Measurements from ENCODE around the gene MED13L. TPM values are rescaled to one million over a fixed set of nuclear protein-coding genes. Genes with fewer than 3 reads are reported as not detected.

MED13L gene
- total and polyA plus RNA-seq, 2 donors (not counting 3 experiments of a cell fraction or from before 2014, with no cell fraction given) = 27.4 to 93.6 TPM

GRCh38 chr12:116143909-116144308 is 133.6 kb downstream of the MED13L start:
- H3K4me3 ChIP-seq (replicated peaks in 1 of 3; ENCODE audit: insufficient read depth in 1 of 3, low read depth in 1 of 3, low read length in 3 of 3) = peak overlapping the region in 1 of 3 experiments; percentile 18
- POLR2A ChIA-PET = interaction anchor here (0.9 kb wide), 1 partner anchor 52 kb away, joined by 3 read pairs; no protein-coding TSS in a partner anchor
- peak overlapping the region; percentile 84 for H3K4me2 ChIP-seq (ENCODE audit: insufficient read depth, low read length)
- H4K20me1 ChIP-seq (replicated peaks; ENCODE audit: control insufficient read depth, extremely low read depth, insufficient read depth, low read length) = peaks cover 4% of the 10 kb centered on the region
- H3K27me3 ChIP-seq (ENCODE audit: control insufficient read depth in 2 of 2, insufficient read depth in 2 of 2, low read length in 2 of 2) = no peaks in the 10 kb centered on the region
- no peaks in the 10 kb centered on the region for H3K9me1 ChIP-seq (replicated peaks; ENCODE audit: control insufficient read depth, extremely low read depth, insufficient read depth, low read length)
- DNase-seq (ENCODE audit: low read depth, low spot score) (no peak), FAIRE-seq (no peak)
- peaks cover 33% of the 10 kb centered on the region for H3K4me1 ChIP-seq (ENCODE audit: control insufficient read depth, extremely low read depth, insufficient read depth, low read length)
- CTCF ChIA-PET = interaction anchor here (0.8 to 6.2 kb wide), 9 partner anchors 9 to 565 kb away, joined by 3 to 79 read pairs (median 6); no protein-coding TSS in a partner anchor
- intact Hi-C loops (cut with micrococcal nuclease) (loop anchor here (1.0 to 5.0 kb wide), 9 partner anchors 21 to 563 kb away; no protein-coding TSS in a partner anchor), dilution Hi-C loops (cut with MboI; ENCODE audit: extremely low pct_ligation_motif_present, low sequenced_read_pairs) (no loop called here)
- no peak overlapping the region for H2AFZ ChIP-seq (ENCODE audit: low read depth, low read length)
- H3K9me3 ChIP-seq (replicated peaks; ENCODE audit: control insufficient read depth, insufficient read depth, low read length) = no peaks in the 10 kb centered on the region
- TF ChIP-seq POLR2A (IDR thresholded peaks at IDR 0.05; ENCODE audit: low read depth, low read length) (no peak), JUN (IDR thresholded peaks at IDR 0.05; ENCODE audit: borderline replicate concordance, insufficient read depth, insufficient read length, low read depth) (no peak), EZH2 (IDR thresholded peaks at IDR 0.05; ENCODE audit: borderline replicate concordance, low read depth, low read length, severe bottlenecking) (no peak), GATA2 (IDR thresholded peaks at IDR 0.05; ENCODE audit: insufficient read depth, insufficient read length, low read depth, low read length) (no peak), MYC (IDR thresholded peaks at IDR 0.05; ENCODE audit: low read depth, low read length) (no peak)
- no peaks in the 10 kb centered on the region for H3K36me3 ChIP-seq (ENCODE audit: control insufficient read depth in 2 of 2, extremely low read depth in 1 of 2, insufficient read depth in 2 of 2, low read length in 2 of 2)
- H3K79me2 ChIP-seq (ENCODE audit: control insufficient read depth, insufficient read depth, low read length) = peaks cover 74% of the 10 kb centered on the region
- BruUV-seq (replicated peaks) = TSS peak; percentile 78
- H3K9ac ChIP-seq (replicated peaks; ENCODE audit: extremely low read depth, insufficient read depth, low read length) = peak overlapping the region; percentile 78
- H3K27ac ChIP-seq (ENCODE audit: insufficient read depth, low read depth, low read length) = peak overlapping the region; percentile 99

- peaks cover 28% of the 10 kb centered on the region for H3K4me1 ChIP-seq (ENCODE audit: control insufficient read depth, extremely low read depth, insufficient read depth, low read length)
- ChIA-PET POLR2A (interaction anchor here (0.5 kb wide), 1 partner anchor 133 kb away, joined by 5 read pairs; no protein-coding TSS in a partner anchor), CTCF (interaction anchor here (0.8 to 6.2 kb wide), 10 partner anchors 8 to 566 kb away, joined by 3 to 79 read pairs (median 6); no protein-coding TSS in a partner anchor)
- H3K9me1 ChIP-seq (replicated peaks; ENCODE audit: control insufficient read depth, extremely low read depth, insufficient read depth, low read length) = no peaks in the 10 kb centered on the region
- H3K27ac ChIP-seq (ENCODE audit: insufficient read depth, low read depth, low read length) = peak overlapping the region; percentile 99
- no peaks in the 10 kb centered on the region for H3K9me3 ChIP-seq (replicated peaks; ENCODE audit: control insufficient read depth, insufficient read depth, low read length)
- peaks cover 6% of the 10 kb centered on the region for H4K20me1 ChIP-seq (replicated peaks; ENCODE audit: control insufficient read depth, extremely low read depth, insufficient read depth, low read length)
- H2AFZ ChIP-seq (ENCODE audit: low read depth, low read length) = no peak overlapping the region
- DNase-seq (ENCODE audit: low read depth, low spot score) (peak; percentile 97), FAIRE-seq (peak; percentile 88)
- peak; percentile 67 for TF ChIP-seq GATA2 (IDR thresholded peaks at IDR 0.05; ENCODE audit: insufficient read depth, insufficient read length, low read depth, low read length)
- no peak for TF ChIP-seq EZH2 (IDR thresholded peaks at IDR 0.05; ENCODE audit: borderline replicate concordance, low read depth, low read length, severe bottlenecking)
- TF ChIP-seq, protein P1, sequence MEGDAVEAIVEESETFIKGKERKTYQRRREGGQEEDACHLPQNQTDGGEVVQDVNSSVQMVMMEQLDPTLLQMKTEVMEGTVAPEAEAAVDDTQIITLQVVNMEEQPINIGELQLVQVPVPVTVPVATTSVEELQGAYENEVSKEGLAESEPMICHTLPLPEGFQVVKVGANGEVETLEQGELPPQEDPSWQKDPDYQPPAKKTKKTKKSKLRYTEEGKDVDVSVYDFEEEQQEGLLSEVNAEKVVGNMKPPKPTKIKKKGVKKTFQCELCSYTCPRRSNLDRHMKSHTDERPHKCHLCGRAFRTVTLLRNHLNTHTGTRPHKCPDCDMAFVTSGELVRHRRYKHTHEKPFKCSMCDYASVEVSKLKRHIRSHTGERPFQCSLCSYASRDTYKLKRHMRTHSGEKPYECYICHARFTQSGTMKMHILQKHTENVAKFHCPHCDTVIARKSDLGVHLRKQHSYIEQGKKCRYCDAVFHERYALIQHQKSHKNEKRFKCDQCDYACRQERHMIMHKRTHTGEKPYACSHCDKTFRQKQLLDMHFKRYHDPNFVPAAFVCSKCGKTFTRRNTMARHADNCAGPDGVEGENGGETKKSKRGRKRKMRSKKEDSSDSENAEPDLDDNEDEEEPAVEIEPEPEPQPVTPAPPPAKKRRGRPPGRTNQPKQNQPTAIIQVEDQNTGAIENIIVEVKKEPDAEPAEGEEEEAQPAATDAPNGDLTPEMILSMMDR (IDR thresholded peaks at IDR 0.05; ENCODE audit: extremely low read depth in 1 of 2, insufficient read depth in 1 of 2, low read depth in 1 of 2, low read length in 2 of 2) = no peak
- no peak for TF ChIP-seq MYC (IDR thresholded peaks at IDR 0.05; ENCODE audit: low read depth, low read length)
- peak; percentile 84 for TF ChIP-seq POLR2AphosphoS5 (IDR thresholded peaks at IDR 0.05; ENCODE audit: insufficient read depth, low read depth, low read length)
- TF ChIP-seq FOS (IDR thresholded peaks at IDR 0.05; ENCODE audit: borderline replicate concordance, insufficient read depth, low read length) = peak; percentile 82
- TF ChIP-seq POLR2A (IDR thresholded peaks at IDR 0.05; ENCODE audit: low read depth, low read length) = peak; percentile 25
- peak; percentile 97 for TF ChIP-seq JUN (IDR thresholded peaks at IDR 0.05; ENCODE audit: borderline replicate concordance, insufficient read depth, insufficient read length, low read depth)
- TF ChIP-seq, protein P2, sequence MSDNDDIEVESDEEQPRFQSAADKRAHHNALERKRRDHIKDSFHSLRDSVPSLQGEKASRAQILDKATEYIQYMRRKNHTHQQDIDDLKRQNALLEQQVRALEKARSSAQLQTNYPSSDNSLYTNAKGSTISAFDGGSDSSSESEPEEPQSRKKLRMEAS (IDR thresholded peaks at IDR 0.05; ENCODE audit: insufficient read depth, insufficient read length) = no peak
- BruUV-seq (replicated peaks) = TSS peak; percentile 54
- H3K4me2 ChIP-seq (ENCODE audit: insufficient read depth, low read length) = peak overlapping the region; percentile 84
- no peaks in the 10 kb centered on the region for H3K36me3 ChIP-seq (ENCODE audit: control insufficient read depth in 2 of 2, extremely low read depth in 1 of 2, insufficient read depth in 2 of 2, low read length in 2 of 2)
- H3K79me2 ChIP-seq (ENCODE audit: control insufficient read depth, insufficient read depth, low read length) = peaks cover 77% of the 10 kb centered on the region
- dilution Hi-C loops (cut with MboI; ENCODE audit: extremely low pct_ligation_motif_present, low sequenced_read_pairs) (no loop called here), intact Hi-C loops (cut with micrococcal nuclease) (loop anchor here (1.0 to 5.0 kb wide), 9 partner anchors 20 to 564 kb away; no protein-coding TSS in a partner anchor)
- peak overlapping the region; percentile 78 for H3K9ac ChIP-seq (replicated peaks; ENCODE audit: extremely low read depth, insufficient read depth, low read length)
- H3K27me3 ChIP-seq (ENCODE audit: control insufficient read depth in 2 of 2, insufficient read depth in 2 of 2, low read length in 2 of 2) = no peaks in the 10 kb centered on the region
- H3K4me3 ChIP-seq (replicated peaks in 1 of 3; ENCODE audit: insufficient read depth in 1 of 3, low read depth in 1 of 3, low read length in 3 of 3) = peak overlapping the region in 1 of 3 experiments; percentile 18
Observed at GRCh38 chr12:116142936-116143898, 134.3 kb downstream of the MED13L start.
